GM21528 (cell line): ENCODE data around the gene KRTAP2-4.
"Not testable (repeated sequence)": the region's sequence is repeated elsewhere in the genome, so short reads cannot be mapped to it uniquely, and the experiment has no call there.

Experiments
- ATAC-seq: cut with Tn5 transposase; IDR thresholded peaks from one replicate; pipeline ENCODE4 v1.9.1; 2021; ENCODE audit warnings: mild to moderate bottlenecking, moderate library complexity; ENCODE audit not compliant: unreplicated experiment, low FRiP score

KRTAP2-4 gene

GRCh38 chr17:41065829-41066624 is at the start of gene KRTAP2-4:
KRTAP2-4 (minus strand) TSS chr17:41065879; CDS start chr17:41065845, 34 bp downstream.
- ATAC-seq = no peak

DNA sequence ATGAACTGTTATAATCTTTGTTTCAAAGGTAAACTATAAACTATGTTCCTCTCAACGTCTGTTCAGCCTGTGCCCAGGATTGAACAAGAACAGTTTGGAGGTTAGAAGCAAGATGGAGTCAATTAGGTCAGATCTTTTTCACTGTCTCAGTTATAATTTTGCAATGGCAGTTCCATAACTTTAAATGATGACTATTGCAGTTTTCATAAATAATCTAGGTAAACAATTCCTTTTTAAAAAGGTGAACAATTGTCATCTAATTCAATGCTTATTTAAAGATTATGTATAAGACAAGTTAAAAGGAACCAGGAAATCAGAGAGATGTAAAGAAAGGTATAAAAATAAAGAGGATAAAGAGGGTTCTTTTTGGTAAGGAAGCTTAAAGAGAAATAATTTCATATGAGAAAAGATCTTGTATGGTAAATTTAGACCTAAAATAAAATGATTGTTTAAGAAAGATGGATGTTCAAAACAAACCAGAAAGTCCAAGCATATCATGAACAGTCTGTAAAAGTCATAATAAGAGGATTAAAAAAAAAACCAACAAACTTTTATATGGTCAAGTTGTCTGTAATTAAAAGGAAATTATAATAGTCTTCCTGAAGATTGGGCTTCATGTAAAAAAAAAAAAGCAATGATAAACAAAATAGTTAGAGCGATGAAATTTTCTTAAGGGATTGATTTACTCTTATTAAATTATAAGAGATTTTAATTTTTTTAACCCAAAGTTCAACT is 45.6 kb upstream of the KRTAP2-4 start:
- ATAC-seq = no peak

- ATAC-seq = not testable (repeated sequence)
These were observed 43.2 kb upstream of the KRTAP2-4 start for GRCh38 chr17:41108728-41109386.

DNA sequence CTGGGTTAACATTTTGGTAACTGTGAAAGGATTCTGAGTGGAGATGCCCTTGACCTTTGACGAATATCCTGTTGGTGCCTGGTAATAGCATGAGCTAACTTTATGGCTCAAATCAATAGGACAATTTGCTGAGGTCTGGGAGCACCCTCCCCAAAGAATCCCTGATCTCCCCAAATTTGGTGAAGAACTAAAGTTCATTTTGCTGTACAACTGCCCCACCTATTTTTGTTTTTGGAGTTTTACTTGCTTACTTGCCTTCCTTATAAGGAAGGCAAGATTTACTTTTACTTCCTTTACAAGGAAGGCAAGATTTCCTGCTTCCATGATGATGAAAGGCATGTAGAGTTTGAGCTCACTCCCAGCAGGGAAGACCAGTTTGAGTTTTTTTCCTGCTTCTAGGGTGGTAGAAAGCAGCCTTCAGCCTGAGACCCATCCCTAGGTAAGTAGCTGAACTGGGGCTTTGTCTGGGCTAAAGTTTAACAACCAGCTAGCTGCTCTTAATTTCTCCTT is 42.3 kb upstream of the KRTAP2-4 start:
- no peak for ATAC-seq

GRCh38 chr17:41105347-41105746 is 39.7 kb upstream of the KRTAP2-4 start, which contains the start of gene KRTAP4-9:
KRTAP4-9 (plus strand) TSS chr17:41105389; CDS start chr17:41105389, 0 bp downstream.
- not testable (repeated sequence) for ATAC-seq

DNA sequence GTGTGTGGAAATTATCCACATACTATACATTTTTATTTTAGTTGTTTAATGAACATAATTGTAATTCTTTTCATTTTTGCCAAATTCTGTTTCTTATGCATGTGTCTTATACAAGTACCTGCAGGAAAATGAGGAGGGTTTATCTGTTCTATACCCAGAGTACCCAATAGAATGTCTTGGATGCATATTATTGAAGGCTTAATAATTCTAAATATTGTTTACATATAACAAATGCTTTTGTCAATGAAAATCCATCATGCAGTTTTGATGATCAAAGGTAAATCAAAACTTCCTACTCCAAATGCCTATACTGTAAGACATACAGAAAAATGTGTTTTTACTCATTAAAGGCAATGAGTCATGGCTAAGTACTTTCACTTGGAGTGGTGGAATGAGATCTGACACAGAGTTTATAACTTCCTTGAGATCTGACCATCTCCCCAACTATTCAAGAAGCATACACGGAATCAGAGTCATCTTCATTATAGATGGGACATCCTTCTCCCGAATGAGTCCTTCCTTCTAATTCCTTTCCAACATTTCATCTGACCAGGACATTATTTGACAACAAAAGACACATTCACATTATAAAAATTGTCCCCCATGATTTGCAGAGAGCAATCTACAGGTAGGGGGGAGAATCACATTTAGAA is 38.8 kb upstream of the KRTAP2-4 start:
- not testable (repeated sequence) for ATAC-seq

DNA sequence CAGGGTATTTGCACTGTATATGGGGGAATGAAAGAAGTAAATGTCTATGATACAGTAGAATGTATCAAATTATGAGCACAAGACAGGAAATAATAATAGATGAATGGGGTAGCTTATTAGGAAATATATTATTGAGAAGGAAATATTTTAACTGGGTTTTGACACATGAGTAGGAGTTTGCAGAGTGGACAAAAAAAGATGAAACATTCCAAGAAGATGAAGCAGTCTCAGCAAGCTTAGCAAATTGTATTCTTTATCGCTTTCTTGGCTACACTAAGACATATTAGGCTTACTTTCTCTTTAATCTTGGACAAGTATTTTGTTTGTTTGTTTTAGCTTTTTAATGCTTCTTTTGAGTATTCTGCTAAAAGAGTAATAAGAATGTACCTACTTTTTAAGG is 38.2 kb upstream of the KRTAP2-4 start:
- ATAC-seq = no peak

- no peak for ATAC-seq
These were observed 36.0 kb upstream of the KRTAP2-4 start, which contains the start of gene KRTAP4-16 for GRCh38 chr17:41101586-41102259. KRTAP4-16 (minus strand) TSS chr17:41102209; CDS start chr17:41102209, 0 bp downstream.

DNA sequence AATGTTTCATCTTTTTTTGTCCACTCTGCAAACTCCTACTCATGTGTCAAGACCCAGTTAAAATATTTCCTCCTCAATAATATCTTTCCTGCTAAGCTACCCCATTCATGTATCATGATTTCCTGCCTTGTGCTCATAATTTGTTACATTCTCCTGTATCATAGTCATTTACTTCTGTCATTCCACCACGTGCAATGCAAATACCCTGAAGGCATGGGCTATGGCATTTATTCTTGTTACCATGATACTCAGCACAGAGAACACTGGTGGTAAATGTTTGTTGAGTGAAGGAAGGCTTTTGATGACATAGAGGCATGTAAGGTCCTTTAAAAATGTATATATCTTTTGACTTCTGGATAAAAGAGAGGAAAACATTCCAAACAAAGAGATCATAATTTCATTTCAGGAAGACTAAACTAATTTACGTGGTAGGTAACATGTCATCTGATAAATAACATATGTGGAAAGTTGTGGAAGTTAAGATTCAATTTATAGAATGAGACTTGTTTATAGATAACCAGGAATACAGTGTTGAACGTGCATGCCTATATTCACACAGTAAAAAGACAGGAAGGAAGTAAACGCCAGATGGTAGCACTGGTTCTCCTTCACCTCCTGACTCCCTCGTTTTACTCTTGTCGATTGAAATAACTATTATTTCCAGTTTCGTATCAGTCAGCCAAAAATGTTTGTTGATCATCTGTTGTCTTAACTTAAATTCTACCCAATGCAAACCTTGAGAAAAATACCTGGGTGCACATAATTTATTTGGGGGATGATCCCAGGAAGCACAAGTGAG is 34.2 kb upstream of the KRTAP2-4 start:
- not testable (repeated sequence) for ATAC-seq

GRCh38 chr17:41098481-41098880 is 32.8 kb upstream of the KRTAP2-4 start:
- no peak for ATAC-seq

- ATAC-seq = no peak
These were observed 32.4 kb upstream of the KRTAP2-4 start, which contains the start of gene KRTAP4-8 for GRCh38 chr17:41098042-41098441. KRTAP4-8 (minus strand) TSS chr17:41098142; CDS start chr17:41098084, 58 bp downstream.

GRCh38 chr17:41096055-41096454 is 30.4 kb upstream of the KRTAP2-4 start:
- no peak for ATAC-seq

- not testable (repeated sequence) for ATAC-seq
These were observed 23.2 kb upstream of the KRTAP2-4 start for GRCh38 chr17:41088760-41089352.

DNA sequence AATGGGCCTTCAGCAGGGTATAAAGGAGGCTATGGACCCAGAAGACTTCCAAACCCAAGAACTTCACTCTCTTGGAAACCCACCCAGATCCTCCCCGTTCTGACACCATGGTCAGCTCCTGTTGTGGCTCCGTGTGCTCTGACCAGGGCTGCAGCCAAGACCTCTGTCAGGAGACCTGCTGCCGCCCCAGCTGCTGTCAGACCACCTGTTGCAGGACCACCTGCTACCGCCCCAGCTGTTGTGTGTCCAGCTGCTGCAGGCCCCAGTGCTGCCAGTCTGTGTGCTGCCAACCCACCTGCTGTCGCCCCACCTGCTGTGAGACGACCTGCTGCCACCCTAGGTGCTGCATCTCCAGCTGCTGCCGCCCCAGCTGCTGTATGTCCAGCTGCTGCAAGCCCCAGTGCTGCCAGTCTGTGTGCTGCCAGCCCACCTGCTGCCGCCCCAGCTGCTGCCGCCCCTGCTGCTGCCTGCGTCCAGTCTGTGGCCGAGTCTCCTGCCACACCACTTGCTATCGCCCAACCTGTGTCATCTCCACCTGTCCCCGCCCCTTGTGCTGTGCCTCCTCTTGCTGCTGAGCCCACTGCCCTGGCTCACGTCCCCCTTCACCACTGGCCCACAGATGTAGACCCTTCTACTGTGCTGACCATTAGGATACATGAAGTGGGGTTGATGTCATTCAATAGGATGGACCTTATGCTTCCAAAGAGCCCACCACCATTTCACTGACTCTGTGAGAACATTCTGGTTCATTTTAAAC is 18.6 kb upstream of the KRTAP2-4 start, which contains the start of gene KRTAP4-7:
Gene KRTAP4-7 (plus strand): TSS at position 51 of the 757 bp plus-strand sequence. CDS start 57 bp downstream, at position 108.
- ATAC-seq = not testable (repeated sequence)

DNA sequence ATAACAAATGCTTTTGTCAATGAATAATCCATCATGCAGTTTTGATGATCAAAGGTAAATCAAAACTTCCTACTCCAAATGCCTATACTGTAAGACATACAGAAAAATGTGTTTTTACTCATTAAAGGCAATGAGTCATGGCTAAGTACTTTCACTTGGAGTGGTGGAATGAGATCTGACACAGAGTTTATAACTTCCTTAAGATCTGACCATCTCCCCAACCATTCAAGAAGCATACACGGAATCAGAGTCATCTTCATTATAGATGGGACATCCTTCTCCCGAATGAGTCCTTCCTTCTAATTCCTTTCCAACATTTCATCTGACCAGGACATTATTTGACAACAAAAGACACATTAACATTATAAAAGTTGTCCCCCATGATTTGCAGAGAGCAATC is 17.7 kb upstream of the KRTAP2-4 start:
- ATAC-seq = not testable (repeated sequence)

DNA sequence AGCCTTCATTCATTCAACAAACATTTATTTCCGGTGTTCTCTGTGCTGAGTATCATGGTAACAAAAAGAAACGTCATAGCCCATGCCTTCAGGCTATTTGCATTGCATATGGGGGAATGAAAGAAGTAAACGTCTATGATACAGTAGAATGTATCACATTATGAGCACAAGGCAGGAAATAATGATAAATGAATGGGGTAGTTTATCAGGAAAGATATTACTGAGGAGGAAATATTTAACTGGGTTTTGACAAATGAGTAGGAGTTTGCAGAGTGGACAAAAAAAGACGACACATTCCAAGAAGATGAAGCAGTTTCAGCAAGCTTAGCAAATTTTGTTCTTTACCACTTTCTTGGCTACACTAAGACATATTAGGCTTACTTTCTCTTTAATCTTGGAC is 16.9 kb upstream of the KRTAP2-4 start:
- no peak for ATAC-seq

- ATAC-seq = no peak
These were observed 11.1 kb upstream of the KRTAP2-4 start for GRCh38 chr17:41076788-41077187.
